Cardiac septum (tissue), 1 donor: Measurements from ENCODE around the gene SPEF2. TPM values are rescaled to one million over a fixed set of nuclear protein-coding genes. Genes with fewer than 3 reads are reported as not detected.

Source experiments
- DNase-seq: peaks from one replicate; pipeline ENCODE4 v3.0.0-alpha.2; 2020; ENCODE audit warnings: low spot score
- intact Hi-C: fragments of 100-400 bp; cut with DNase I; formaldehyde crosslinking; loops from one replicate; pipeline ENCODE4 v1.14.0; 2022
- long read RNA-seq: library from polyadenylated mRNA; unstranded; transcript quantifications from one replicate; pipeline ENCODE4 v2.0.0, GENCODE V29; 2021
- total RNA-seq: library from RNA; stranded (reverse); fragmentation: NEBNext Ultra II Directional; extraction: Animal tissue kit (Norgen Biotek cat#: 25700); gene quantifications from one replicate; pipeline ENCODE4 v1.2.1, GENCODE V29; 2021
- donor health status: DM: no; HTN: no; CAD: no.

SPEF2 gene
- 2.2 TPM for total RNA-seq
- long read RNA-seq, partial matches to known transcripts = 0 of 2 reads
- long read RNA-seq, other reads (novel, unspliced or antisense) = 1 of 2 reads

GRCh38 chr5:35617435-35618303 lies at the start of gene SPEF2:
SPEF2 (plus strand) TSS chr5:35617863; CDS start chr5:35617998, 135 bp downstream.
- intact Hi-C loops = loop anchor here (5.0 kb wide), 1 partner anchor 310 kb away; no protein-coding TSS in a partner anchor

GRCh38 chr5:35575578-35575977 lies 42.1 kb upstream of the SPEF2 start:
- DNase-seq = no peak
- intact Hi-C loops = no loop called here

More at GRCh38 chr5:35617435-35618303, at the start of gene SPEF2:
- DNase-seq = peak; percentile 89

DNA sequence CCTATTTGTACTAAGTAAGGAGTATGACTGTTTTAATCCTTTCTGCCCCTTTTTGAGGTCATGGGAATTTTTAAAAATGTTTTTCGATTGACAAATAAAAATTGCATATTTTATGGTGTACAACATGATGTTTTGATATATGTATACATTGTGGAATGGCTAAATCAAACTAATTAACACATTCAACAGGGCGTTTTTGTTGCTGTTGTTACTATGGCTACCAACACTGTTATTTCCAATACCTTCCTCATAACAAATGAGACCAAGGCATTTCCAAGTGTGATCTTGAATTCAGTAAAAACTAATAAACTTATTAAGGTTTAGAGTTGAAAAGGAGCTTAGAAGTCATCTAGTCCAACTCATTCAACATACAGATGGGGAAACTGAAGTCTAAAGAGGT lies 30.2 kb upstream of the SPEF2 start:
- intact Hi-C loops = no loop called here

DNA sequence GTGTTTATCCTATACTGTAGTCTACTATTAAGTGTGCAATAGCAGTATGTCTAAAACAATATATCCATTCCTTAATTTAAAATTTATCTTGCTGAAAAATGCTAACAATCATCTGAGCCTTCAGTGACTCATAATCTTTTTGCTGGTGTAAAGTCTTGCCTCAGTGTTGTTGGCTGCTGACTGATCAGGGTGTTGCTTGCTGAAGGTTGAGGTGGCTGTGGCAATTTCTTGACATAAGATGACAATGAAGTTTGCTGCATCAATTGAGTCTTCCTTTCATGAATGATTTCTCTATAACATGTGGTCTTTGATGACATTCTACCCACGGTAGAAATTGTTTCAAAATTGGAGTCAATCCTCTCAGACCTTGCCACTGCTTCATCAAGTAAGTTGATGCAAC lies 24.3 kb upstream of the SPEF2 start:
- DNase-seq = no peak
- intact Hi-C loops = no loop called here

More for the DNA sequence above, 30.2 kb upstream of the SPEF2 start:
- no peak for DNase-seq

DNA sequence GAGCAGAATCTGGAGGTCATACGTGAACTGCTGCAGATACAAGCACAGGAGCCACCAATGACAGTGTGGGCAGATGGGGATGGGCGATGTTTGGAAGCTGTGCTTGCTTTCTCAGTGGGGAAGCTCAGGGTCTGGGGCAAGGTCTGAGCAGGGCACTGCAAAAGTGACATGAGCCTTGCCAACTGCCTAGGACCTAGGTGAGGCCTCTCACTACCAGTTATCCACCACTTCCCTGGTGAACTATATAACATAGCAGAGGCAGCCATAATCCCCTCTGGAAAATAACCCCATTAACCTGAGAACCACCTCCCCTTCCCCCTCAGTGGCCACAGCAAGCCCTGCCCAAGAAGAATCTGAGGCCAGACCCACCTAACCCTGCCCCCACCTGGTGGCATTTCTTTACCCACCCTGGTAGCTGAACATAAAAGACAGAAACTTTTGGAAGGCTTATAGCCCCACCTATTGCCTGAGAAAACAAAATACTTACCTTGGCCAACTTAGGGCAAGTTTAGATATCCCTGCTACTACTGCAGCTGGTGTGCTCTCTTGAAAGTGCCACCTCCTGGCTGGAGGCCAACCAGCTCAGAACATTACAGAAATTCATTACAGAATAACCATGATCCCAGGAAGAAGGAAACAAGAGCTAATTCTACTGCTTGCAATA lies 18.8 kb upstream of the SPEF2 start:
- no peak for DNase-seq

DNA sequence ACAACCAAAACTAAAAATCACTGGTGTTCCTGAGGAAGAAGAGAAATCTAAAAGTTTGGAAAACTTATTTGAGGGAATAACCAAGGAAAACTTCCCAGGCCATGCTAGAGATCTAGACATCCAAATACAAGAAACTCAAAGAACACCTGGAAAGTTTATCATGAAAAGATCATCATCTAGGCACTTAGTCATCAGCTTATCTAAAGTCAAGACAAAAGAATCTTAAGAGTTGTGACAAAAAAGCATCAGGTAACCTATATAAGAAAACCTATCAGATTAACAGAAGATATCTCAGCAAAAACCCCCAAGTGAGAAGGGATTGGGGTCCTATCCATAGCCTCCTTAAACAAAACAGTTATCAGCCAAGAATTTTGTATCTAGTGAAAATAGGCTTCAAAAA lies 17.1 kb upstream of the SPEF2 start:
- no peak for DNase-seq
- intact Hi-C loops = no loop called here

More for the DNA sequence above, 18.8 kb upstream of the SPEF2 start:
- intact Hi-C loops = no loop called here

- DNase-seq = no peak
- intact Hi-C loops = no loop called here
Measured at GRCh38 chr5:35608881-35609779, 8.5 kb upstream of the SPEF2 start.

DNA sequence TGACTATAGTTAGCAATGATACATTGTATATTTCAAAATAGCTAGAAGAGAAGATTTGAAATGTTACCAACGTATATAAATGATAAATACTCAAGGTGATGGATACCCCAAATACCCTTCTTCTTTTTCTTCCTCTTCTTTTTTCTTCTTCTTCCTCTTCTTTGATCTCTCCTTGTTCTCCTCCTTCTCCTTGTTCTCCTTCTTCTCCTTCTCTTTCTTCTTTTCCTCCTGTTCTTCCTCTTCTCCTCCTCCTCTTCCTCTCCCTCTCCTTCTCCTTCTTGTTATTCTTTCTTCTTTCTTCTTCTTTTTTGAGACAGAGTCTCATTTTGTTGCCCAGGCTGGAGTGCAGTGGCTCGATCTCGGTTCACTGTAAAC lies 616 bp upstream of the SPEF2 start:
- intact Hi-C loops = loop anchor here (5.0 kb wide), 1 partner anchor 310 kb away; no protein-coding TSS in a partner anchor

GRCh38 chr5:35618304-35618636 lies 607 bp downstream of the SPEF2 start:
- intact Hi-C loops = loop anchor here (5.0 kb wide), 1 partner anchor 309 kb away; no protein-coding TSS in a partner anchor
- DNase-seq = no peak

More for the DNA sequence above, 616 bp upstream of the SPEF2 start:
- DNase-seq = no peak

GRCh38 chr5:35618781-35619180 lies 1.1 kb downstream of the SPEF2 start:
- DNase-seq = no peak
- intact Hi-C loops = loop anchor here (5.0 kb wide), 1 partner anchor 309 kb away; no protein-coding TSS in a partner anchor

- intact Hi-C loops = no loop called here
- no peak for DNase-seq
Measured at GRCh38 chr5:35622974-35623373, 5.3 kb downstream of the SPEF2 start.

DNA sequence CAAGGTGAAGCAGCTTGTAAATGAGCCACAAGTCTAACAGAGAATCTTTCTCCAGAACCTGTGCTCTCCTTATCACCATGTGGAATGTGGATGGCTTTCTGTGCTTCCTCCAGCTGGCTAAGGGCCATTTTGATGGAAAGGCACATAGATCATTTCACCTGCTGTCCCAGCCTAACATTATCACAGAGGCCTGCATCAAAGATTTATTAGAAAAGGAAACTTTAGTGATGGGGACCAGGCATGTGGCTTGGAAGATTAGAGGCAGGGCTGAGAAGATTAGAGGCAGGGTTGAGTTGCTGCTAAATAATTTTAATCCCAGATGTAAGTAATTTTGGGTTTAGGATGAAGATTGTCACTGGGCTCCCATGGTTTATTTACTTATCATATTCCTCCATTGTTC lies 6.3 kb downstream of the SPEF2 start:
- intact Hi-C loops = no loop called here
- no peak for DNase-seq

GRCh38 chr5:35626108-35626507 lies 8.4 kb downstream of the SPEF2 start:
- intact Hi-C loops = no loop called here
- DNase-seq = no peak

GRCh38 chr5:35626553-35626952 lies 8.9 kb downstream of the SPEF2 start:
- intact Hi-C loops = no loop called here
- no peak for DNase-seq

DNA sequence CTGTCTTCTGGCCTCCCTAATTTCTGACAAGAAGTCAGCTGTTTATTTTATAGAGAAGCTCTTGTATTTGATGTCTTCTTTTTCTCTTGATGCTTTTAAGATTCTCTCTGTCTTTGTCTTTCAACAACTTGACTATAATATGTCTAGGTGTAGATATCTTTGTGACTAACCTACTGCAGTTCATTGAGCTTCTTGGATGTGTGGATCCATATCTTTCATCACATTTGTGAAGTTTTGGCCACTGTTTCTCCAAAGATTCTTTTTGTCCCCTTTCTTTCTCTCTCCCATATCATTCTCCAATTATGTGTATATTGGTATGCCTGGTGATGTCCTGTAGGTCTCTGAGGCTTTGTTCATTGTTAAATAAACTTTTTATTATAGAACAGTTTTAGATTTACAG lies 16.7 kb downstream of the SPEF2 start:
- no peak for DNase-seq
- intact Hi-C loops = no loop called here

DNA sequence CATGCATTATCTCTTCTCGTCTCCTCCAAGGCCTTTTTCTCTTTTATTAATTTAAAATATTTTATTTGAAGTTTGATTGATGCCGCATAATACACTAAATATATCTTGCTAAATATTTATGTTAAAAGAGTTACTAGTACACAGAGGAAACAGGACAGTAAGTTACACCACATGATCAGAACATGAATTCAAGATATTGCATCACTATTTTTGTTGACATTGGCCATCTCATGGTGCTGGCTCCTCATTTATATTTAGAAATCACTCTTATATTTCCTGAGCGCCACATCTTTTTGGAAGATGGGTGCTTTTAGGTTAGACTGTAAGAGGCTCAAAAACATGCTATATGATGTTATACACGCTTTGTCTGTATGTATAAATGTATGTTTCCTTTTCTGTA lies 23.0 kb downstream of the SPEF2 start:
- no peak for DNase-seq
- intact Hi-C loops = no loop called here

- intact Hi-C loops = no loop called here
- DNase-seq = no peak
Measured at GRCh38 chr5:35644543-35644942, 26.9 kb downstream of the SPEF2 start.

GRCh38 chr5:35647128-35647527 lies 29.5 kb downstream of the SPEF2 start:
- DNase-seq = no peak
- intact Hi-C loops = no loop called here

GRCh38 chr5:35647712-35648111 lies 30.0 kb downstream of the SPEF2 start:
- no peak for DNase-seq
- intact Hi-C loops = no loop called here
